CD4-positive, alpha-beta T cell treated with Interleukin-10 for 1 hour (primary cell): ENCODE results near the gene PSG1.

ENCODE experiments used
- DNase-seq: peaks from one replicate; pipeline ENCODE4 v3.0.0-alpha.2; 2020

PSG1 gene

GRCh38 chr19:42816894-42817293 lies 62.6 kb downstream of the PSG1 start:
- no peak for DNase-seq
